NCI-H69 (cell line): Measurements from ENCODE around the gene FFAR1.

Experiments
- DNase-seq: peaks from one replicate; lab custom pipeline; 2025; lab: John Stamatoyannopoulos, UW

Gene FFAR1

GRCh38 chr19:35392742-35393715 lies 45.3 kb downstream of the FFAR1 start:
- DNase-seq, result no peak

- peak; percentile 23 for DNase-seq
Measured at GRCh38 chr19:35395382-35396199, 47.9 kb downstream of the FFAR1 start.

GRCh38 chr19:35396240-35396885 lies 48.7 kb downstream of the FFAR1 start:
- no peak for DNase-seq

GRCh38 chr19:35397064-35397463 lies 49.4 kb downstream of the FFAR1 start:
- no peak for DNase-seq
